Measurements from ENCODE around the gene CCBE1.

CCBE1 gene

DNA sequence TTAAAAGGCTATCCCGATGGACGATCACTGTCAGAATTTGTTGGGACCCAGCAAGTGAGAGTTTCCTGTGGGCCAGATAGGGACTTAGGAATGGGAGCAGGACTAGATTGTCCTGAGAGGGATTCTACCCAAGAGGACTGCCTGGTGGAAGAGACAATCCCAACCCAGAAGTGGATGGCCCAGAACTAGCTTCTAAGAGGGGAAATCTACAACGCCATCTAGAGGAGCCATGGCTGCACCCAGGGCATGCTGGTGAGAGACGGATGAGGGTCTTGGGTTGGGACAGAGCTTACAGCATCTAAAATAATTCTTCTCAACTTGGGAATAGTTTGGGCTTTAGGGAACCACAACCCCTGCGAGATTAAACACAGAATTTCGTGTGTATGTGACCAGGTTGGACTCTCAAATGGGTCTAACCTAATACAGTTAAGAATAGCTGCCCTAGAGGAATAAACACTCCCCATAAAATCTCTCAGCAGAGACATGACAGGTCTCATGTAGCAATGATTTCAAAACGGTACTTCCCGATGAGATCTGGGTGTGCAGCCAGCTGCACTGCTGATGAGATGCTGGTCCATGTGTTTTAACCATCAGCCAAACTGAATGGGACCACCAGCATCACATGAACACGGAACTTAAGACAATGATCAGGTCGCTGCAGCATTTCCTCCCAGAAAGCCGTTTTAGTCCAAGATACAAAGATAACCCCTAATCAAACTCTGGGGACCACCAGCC lies 50.8 kb downstream of the CCBE1 start:
- H3K4me3 ChIP-seq (replicated peaks in 1 of 2; ENCODE audit: low read depth in 2 of 2, low read length in 2 of 2) = no peak overlapping the region
- no peak for DNase-seq (ENCODE audit: low read depth in 2 of 2)

DNA sequence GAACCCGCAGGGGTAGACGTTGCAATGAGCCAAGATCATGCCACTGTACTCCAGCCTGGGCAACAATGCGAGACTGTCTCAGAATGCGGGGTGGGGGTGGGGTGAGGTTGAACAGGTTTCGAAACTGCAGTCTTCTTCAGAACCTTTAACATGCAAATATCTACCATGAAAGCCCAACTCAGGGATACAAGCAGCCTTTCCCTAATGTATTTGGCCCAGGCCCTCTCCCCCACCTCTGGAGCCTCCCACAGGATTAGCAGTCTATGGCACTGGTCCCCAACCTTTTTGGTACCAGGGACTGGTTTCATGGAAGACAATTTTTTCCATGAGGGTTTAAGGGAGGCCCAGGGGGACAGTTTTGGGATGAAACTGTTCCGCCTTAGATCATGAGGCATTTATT lies 53.5 kb downstream of the CCBE1 start:
- TF ChIP-seq, protein P1, sequence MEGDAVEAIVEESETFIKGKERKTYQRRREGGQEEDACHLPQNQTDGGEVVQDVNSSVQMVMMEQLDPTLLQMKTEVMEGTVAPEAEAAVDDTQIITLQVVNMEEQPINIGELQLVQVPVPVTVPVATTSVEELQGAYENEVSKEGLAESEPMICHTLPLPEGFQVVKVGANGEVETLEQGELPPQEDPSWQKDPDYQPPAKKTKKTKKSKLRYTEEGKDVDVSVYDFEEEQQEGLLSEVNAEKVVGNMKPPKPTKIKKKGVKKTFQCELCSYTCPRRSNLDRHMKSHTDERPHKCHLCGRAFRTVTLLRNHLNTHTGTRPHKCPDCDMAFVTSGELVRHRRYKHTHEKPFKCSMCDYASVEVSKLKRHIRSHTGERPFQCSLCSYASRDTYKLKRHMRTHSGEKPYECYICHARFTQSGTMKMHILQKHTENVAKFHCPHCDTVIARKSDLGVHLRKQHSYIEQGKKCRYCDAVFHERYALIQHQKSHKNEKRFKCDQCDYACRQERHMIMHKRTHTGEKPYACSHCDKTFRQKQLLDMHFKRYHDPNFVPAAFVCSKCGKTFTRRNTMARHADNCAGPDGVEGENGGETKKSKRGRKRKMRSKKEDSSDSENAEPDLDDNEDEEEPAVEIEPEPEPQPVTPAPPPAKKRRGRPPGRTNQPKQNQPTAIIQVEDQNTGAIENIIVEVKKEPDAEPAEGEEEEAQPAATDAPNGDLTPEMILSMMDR (IDR thresholded peaks at IDR 0.05; ENCODE audit: low read depth, low read length) = no peak
- H3K4me3 ChIP-seq (replicated peaks in 1 of 2; ENCODE audit: low read depth in 2 of 2, low read length in 2 of 2) = no peak overlapping the region
- DNase-seq (ENCODE audit: low read depth in 2 of 2) = no peak

More for the DNA sequence above, 50.8 kb downstream of the CCBE1 start:
- TF ChIP-seq, protein P1 (IDR thresholded peaks at IDR 0.05; ENCODE audit: low read depth, low read length) = peak; percentile 4

DNA sequence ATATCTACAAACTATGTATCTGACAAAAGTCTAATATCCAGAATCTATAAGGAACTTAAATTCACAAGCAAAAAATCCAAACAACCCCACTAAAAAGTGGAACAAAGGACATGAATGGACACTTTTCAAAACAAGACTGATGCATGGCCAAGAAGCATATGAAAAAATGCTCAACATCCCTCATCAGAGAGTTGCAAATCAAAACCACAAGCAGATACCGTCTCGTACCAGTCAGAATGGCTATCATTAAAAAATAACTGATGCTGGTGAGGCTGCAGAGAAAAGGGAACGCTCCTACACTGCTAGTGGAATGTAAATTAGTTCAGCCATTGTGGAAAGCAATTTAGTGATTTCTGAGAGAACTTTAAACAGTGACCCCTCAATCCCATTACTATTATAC lies 56.5 kb downstream of the CCBE1 start:
- DNase-seq (ENCODE audit: low read depth in 2 of 2) = no peak
- H3K4me3 ChIP-seq (replicated peaks in 1 of 2; ENCODE audit: low read depth in 2 of 2, low read length in 2 of 2) = no peak overlapping the region
- TF ChIP-seq, protein P1 (IDR thresholded peaks at IDR 0.05; ENCODE audit: low read depth, low read length) = no peak

- no peak for DNase-seq (ENCODE audit: low read depth in 2 of 2)
- TF ChIP-seq, protein P1 (IDR thresholded peaks at IDR 0.05; ENCODE audit: low read depth, low read length) = no peak
- H3K4me3 ChIP-seq (replicated peaks in 1 of 2; ENCODE audit: low read depth in 2 of 2, low read length in 2 of 2) = no peak overlapping the region
Measured at GRCh38 chr18:59639821-59640220, 57.4 kb downstream of the CCBE1 start.

DNA sequence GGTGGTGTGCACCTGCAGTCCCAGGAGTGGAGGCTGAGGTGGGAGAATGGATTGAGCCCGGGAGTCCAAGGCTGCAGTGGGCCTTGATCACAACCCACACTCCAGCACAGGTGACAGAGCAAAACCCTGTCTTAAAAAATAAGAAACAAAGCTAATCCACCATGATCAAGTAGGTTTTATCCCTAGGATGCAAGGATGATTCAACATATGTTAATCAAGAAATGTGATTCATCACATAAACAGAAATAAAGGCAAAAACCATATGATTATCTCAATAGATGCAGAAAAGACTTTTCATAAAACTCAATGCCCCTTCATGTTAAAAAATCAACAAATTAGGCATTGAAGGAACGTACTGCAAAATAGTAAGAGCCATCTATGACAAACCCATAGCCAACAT lies 58.1 kb downstream of the CCBE1 start:
- TF ChIP-seq, protein P1 (IDR thresholded peaks at IDR 0.05; ENCODE audit: low read depth, low read length) = no peak
- H3K4me3 ChIP-seq (replicated peaks in 1 of 2; ENCODE audit: low read depth in 2 of 2, low read length in 2 of 2) = no peak overlapping the region
- DNase-seq (ENCODE audit: low read depth in 2 of 2) = no peak

DNA sequence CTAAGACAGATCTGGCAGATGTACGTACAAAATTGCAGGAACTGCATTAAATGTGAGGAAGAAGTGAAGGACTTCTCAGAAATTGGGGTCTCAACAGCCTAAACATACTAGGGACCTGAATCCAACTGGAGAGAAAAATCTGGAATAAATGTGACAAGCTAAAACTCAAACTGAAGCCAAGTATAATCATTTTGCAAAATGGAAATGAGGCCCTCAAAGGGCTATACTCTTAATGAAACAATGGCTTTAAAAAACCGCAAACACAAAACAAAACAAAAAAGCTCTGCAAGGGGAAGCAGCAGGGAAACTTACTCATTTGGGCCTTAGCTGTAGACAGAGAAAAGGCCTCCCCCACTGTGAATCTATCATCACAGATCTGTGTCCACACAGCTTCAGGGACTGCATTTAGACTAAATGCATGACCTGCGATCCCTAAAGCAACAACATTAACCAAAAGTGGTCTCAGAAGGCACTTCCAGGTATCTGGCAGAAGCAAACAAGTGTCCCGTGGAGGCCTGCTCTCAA lies 63.2 kb downstream of the CCBE1 start:
- peak in 1 of 2 donors; percentile 45 for DNase-seq (ENCODE audit: low read depth in 2 of 2)
- TF ChIP-seq, protein P1 (IDR thresholded peaks at IDR 0.05; ENCODE audit: low read depth, low read length) = no peak
- H3K4me3 ChIP-seq (replicated peaks in 1 of 2; ENCODE audit: low read depth in 2 of 2, low read length in 2 of 2) = no peak overlapping the region

Measured in cardiac fibroblast (primary cell).